ENCODE measurements around the gene RNF181. TPM values are rescaled to one million over a fixed set of nuclear protein-coding genes. Genes with fewer than 3 reads are reported as not detected.
"Not testable (repeated sequence)": the region's sequence is repeated elsewhere in the genome, so short reads cannot be mapped to it uniquely, and the experiment has no call there.

Gene RNF181
- total RNA-seq, 1 donor from 2014 or later: 85.9 TPM

- peak overlapping the region; percentile 70 for H3K27ac ChIP-seq
- no peak for ATAC-seq
These were observed 10.5 kb downstream of the RNF181 start for GRCh38 chr2:85606116-85606455.

GRCh38 chr2:85607268-85608215 is 12.0 kb downstream of the RNF181 start:
- intact Hi-C loops (cut with DNase I): no loop called here
- Histone ChIP-seq H3K27ac (peak overlapping the region; percentile 70), H3K4me1 (peaks cover 49% of the 10 kb centered on the region)

More at GRCh38 chr2:85606116-85606455, 10.5 kb downstream of the RNF181 start:
- no peak overlapping the region for H3K4me3 ChIP-seq
- H3K36me3 ChIP-seq: peaks cover 13% of the 10 kb centered on the region
- peak; percentile 15 for DNase-seq
- TF ChIP-seq CTCF (IDR thresholded peaks at IDR 0.05): no peak
- no peaks in the 10 kb centered on the region for H3K9me3 ChIP-seq
- H3K27me3 ChIP-seq: no peaks in the 10 kb centered on the region
- intact Hi-C loops (cut with DNase I): no loop called here
- peaks cover 52% of the 10 kb centered on the region for H3K4me1 ChIP-seq

DNA sequence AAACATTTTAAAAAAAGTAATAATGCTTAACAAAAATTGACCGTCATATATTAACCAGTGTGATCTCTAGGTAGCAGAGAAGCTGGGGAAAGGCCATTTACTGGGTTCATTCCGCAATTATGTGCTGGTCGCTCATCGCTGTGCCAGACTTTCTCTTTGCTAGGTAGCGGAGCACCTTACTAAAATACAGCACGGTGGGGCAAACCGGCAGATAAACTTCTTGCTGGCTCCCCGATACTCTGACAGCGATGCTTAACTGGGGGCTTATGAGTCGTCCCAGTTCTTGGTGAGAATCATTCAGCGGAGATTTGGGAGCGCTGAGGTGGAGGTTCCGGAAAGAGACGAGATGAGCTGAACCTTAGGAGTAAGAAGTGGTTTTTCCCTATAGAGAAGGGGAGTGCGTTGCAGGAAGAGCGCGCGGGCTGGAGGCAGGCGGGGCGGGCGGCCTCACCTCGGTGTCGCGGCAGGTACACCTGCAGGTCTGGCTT is 15.7 kb downstream of the RNF181 start:
- intact Hi-C loops (cut with DNase I): no loop called here
- peak overlapping the region; percentile 86 for H3K27ac ChIP-seq
- TF ChIP-seq CTCF (IDR thresholded peaks at IDR 0.05): no peak
- peaks cover 25% of the 10 kb centered on the region for H3K4me1 ChIP-seq
- no peaks in the 10 kb centered on the region for H3K9me3 ChIP-seq
- no peaks in the 10 kb centered on the region for H3K27me3 ChIP-seq
- H3K4me3 ChIP-seq: peak overlapping the region; percentile 97
- DNase-seq: no peak
- no peak for ATAC-seq
- peaks cover 13% of the 10 kb centered on the region for H3K36me3 ChIP-seq

More at GRCh38 chr2:85607268-85608215, 12.0 kb downstream of the RNF181 start:
- ATAC-seq (peak; percentile 38), DNase-seq (no peak)
- no peak for TF ChIP-seq CTCF (IDR thresholded peaks at IDR 0.05)
- H3K36me3 ChIP-seq: peaks cover 13% of the 10 kb centered on the region
- no peaks in the 10 kb centered on the region for H3K9me3 ChIP-seq
- no peak overlapping the region for H3K4me3 ChIP-seq
- H3K27me3 ChIP-seq: no peaks in the 10 kb centered on the region

DNA sequence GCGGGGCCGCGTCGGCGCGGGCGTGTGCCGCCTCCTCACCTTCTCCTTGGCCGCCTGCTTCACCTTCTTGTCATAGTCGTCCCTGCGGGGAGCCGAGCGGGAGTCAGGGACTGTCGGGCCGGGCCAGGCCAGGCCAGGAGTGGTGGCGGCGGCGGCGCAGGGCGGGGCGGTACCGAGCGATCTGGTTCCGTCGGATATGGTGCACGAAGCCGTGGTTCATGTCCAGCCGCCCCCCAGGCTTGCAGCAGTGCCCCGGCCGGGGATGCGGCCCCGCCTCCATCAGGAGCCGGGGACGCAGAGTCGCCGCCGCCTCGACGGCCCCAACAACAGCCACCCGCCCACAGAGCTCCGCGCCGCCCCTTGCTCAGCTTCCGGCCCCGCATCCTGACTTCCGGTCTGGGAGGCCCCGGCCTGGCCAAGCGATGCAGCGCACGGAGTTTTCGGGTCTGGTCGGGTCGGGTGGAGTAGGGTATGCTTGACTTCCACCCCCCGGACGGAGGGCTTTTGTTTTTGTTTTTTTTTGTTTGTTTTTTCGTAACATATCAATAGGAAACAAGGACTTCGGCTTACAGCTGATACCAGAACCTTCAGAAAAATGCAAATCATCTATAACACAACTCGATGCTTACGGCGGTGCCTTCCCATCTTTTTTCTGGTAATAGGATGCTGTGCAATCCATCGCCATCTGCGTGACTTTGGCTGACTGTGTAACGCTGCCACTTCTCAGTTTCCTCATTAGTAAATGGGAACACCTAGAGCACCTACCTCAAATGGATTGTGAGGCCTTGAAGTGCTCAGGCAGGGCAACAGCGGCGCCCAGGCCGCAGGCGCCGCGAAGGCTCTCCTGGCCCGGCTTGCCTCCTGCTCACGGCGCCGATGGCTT is 16.4 kb downstream of the RNF181 start, which contains the start of gene C2orf68:
C2orf68 (minus strand) TSS at position 362 of the 883 bp plus-strand sequence; CDS start at position 280, 82 bp downstream.
- DNase-seq (peak; percentile 96), ATAC-seq (peak; percentile 86)
- intact Hi-C loops (cut with DNase I): no loop called here
- TF ChIP-seq CTCF (IDR thresholded peaks at IDR 0.05): no peak
- Histone ChIP-seq H3K9me3 (no peaks in the 10 kb centered on the region), H3K4me3 (peak within 1 kb of the TSS; percentile 97), H3K27me3 (no peaks in the 10 kb centered on the region), H3K4me1 (peaks cover 20% of the 10 kb centered on the region), H3K27ac (peak within 1 kb of the TSS; percentile 86), H3K36me3 (peaks cover 13% of the 10 kb centered on the region)

DNA sequence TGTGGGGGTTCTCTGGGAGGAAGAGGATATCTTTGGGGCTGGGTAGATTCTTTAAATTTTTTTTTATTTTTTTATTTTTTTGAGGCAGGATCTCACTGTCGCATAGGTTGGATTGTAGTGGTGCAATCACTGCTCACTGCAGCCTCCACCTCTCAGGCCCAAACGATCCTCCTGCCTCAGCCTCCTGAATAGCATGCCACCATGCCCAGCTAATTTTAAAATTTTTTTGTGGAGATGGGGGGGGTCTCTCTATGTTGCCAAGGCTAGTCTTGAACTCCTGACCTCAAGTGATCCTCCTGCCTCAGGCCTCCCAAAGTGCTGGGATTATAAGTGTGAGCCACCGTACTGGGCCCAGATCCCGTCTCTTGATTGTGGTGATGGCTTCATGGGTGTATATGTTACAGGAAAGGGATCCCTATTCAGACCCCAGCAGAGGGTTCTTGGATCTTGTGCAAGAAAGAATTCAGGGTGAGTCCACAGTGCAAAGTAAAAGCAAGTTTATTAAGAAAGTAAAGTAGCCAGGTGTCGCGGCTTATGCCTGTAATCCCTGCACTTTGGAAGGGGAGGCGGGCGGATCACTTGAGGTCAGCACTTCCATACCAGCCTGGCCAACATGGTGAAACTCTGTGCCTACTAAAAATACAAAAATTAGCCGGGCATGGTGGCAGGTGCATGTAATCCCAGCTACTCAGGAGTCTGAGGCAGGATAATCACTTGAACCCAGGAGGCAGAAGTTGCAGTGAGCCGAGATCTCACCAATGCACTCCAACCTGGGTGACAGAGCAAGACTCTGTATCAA is 18.4 kb downstream of the RNF181 start:
- peaks cover 19% of the 10 kb centered on the region for H3K4me1 ChIP-seq
- no peak for ATAC-seq
- intact Hi-C loops (cut with DNase I): no loop called here

DNA sequence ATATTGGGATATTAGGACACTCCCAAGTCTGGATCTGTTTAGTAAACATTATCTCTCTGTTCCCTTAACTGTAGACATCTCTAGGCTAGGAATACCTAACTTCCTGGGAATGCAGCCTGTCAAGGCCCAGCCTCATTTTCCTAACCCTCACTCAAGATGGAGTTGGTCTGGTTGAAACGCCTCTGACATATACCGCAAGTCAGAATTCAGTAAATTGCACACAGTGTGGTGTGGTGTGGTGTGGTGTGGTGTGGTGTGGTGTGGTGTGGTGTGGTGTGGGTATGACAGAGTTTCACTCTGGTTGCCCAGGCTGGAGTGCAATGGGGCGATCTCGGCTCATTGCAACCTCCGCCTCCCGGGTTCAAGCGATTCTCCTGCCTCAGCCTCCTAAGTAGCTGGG is 19.2 kb downstream of the RNF181 start:
- DNase-seq; H3K9me3 ChIP-seq; H3K27ac ChIP-seq; H3K27me3 ChIP-seq; H3K4me3 ChIP-seq; ATAC-seq; intact Hi-C loops (cut with DNase I): not testable (repeated sequence)
- H3K36me3 ChIP-seq: peaks cover 12% of the 10 kb centered on the region
- peaks cover 19% of the 10 kb centered on the region for H3K4me1 ChIP-seq

More for the DNA sequence above, 18.4 kb downstream of the RNF181 start:
- no peak overlapping the region for H3K4me3 ChIP-seq
- no peaks in the 10 kb centered on the region for H3K27me3 ChIP-seq
- DNase-seq: no peak
- H3K9me3 ChIP-seq: no peaks in the 10 kb centered on the region
- H3K36me3 ChIP-seq: peaks cover 7% of the 10 kb centered on the region
- H3K27ac ChIP-seq: no peak overlapping the region
- TF ChIP-seq CTCF (IDR thresholded peaks at IDR 0.05): no peak
